Activated CD8-positive, alpha-beta memory T cell treated with anti-CD3 and anti-CD28 coated beads, Interleukin-2, amount 50 U/mL, for 24 hours (primary cell): Measurements from ENCODE around the gene ITSN1.
"Not testable (repeated sequence)": the region's sequence is repeated elsewhere in the genome, so short reads cannot be mapped to it uniquely, and the experiment has no call there.

Experiments used
- DNase-seq: peaks from one replicate; pipeline ENCODE4 v3.0.0-alpha.2; 2020; ENCODE audit errors: extremely low read depth

Gene ITSN1

DNA sequence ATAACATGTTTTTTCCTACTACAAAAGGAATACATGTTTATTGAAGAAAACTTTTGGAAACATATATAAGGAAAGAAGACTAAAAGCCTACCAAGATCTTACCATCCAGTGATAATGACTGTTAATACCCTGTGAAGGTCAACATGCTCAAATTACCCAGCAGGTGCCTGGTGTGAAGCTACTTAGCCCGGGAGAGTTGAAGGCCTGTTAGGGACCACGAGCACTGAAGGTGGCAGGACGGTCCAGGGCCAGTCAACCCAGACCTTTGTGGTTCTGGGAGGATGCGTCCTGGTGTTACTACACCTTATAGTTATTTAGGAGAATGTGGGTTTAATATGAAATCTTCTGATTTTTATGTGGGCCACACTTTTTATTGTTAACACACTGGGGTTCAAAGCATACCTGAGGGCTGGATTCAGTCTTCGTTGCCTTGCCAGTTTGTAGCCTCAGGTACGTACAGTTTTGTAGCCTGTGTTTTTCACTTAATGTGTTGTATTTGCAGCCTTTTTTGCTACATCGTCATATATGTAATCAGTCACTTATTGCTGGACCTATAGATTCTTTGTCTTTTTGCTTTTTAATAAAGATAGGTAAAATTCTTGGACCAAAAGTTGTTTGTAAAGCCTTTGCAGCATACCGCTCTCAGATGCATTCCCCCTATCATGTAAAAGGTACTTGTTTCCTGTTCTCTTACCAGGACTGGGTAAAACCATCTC is 9.8 kb downstream of the ITSN1 start:
- DNase-seq = no peak

- no peak for DNase-seq
These were observed 12.1 kb downstream of the ITSN1 start for GRCh38 chr21:33654412-33654811.

GRCh38 chr21:33655588-33656221 is 13.4 kb downstream of the ITSN1 start:
- DNase-seq = no peak

DNA sequence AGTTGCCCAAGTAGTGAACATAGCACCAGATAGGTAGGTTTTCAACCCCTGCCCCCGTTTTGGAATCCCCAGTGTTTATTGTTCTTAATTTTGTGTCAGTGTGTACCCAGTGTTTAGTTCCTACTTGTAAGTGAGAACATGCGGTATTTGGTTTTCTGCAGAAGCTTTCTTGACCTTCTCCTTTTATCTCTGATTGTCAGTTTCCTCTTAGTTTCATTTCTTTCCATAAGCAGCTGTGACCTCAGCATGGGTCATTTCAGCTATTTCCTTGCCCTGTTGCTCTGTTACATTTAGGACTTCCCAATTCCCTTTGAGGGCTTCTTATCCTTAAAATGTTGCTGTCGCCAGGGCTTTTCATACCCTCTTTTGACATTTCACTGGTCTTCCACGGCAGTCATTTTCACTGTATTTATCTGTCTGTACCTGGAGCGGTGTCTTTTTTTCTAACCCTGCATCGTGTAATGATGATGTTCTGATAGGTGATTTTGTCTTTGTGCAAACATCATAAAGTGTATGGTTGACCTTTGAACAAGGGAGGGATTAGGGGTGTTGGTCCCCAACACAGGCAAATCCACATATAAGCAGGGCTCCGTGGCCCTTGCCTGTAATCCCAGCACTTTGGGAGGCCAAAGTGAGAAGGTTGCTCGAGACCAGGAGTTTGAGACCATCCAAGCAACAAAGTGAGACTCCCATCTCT is 15.0 kb downstream of the ITSN1 start:
- DNase-seq = no peak

- DNase-seq = no peak
These were observed 16.7 kb downstream of the ITSN1 start for GRCh38 chr21:33658919-33659567.

DNA sequence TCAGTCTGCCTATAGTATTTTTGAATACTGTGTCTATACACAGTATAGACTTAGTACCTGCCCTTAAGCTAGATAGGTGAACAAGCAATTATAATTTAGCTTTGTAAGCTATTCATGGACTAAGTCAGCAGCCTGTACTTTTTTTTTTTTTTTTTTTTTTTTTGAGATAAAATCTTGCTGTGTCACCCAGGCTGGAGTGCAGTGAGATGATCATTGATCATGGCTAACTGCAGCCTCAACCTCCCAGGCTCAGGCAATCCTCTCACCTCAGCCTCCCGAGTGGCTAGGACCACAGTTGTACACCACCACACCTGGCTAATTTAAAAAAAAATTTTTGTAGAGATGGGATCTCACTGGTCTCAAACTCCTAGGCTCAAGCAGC is 17.3 kb downstream of the ITSN1 start:
- DNase-seq = no peak

DNA sequence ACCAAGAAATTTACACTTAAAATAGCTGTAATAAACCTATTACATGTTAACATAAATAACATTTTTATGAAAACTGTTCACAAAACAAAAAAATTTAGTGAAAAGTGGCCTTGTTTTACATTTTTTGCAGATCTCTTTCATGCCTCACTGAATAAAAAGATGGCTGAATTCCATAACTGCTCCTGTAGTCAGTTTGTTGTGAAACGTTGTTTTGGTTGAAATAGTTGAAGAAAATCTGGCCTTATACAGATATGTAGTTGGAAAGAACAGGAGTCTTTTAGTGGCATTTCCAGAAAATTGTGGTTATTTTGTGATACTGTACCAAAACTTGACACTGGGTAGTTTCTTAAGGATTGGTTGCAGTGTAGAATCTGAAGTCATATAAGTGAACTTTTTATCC is 18.1 kb downstream of the ITSN1 start:
- DNase-seq = no peak

DNA sequence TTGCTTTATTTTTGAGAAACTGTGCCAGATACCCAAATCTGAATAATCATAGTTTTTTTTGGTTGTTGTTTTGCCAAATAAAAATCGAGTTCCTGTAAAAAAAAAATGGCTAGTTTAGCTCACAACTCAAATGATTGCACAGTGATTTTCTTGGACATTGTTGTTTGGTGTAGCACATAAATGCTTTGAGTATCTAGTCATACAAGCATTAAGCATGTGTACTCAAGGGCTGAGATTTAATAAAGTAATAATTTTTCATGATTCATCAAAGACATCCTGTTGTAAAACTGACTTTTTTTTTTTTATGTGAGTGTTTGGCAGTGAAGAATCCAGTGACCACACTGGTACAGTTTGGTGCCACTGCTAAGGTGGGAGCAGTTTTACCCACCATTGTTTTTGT is 18.8 kb downstream of the ITSN1 start:
- DNase-seq = no peak

GRCh38 chr21:33662046-33662445 is 19.7 kb downstream of the ITSN1 start:
- DNase-seq = no peak

- DNase-seq = no peak
These were observed 20.9 kb downstream of the ITSN1 start for GRCh38 chr21:33663241-33663640.

DNA sequence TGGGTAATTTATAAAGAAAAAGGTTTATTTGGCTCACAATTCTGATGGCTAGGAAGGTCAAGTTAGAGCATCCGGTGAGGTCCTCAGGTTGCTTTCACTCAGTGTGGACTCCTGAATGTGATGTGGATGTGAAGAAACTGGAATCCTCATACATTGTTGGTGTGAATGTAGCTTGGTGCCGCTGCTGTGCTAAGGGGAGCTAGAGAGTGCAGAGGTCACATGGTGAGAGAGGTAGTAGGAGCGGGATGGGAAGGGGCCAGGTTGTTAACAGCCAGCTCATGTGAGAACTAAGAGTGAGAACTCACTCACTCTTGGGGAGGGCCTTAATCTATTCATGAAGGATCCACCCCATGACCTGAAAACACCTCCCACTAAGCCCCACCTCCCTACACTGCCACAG is 21.8 kb downstream of the ITSN1 start:
- DNase-seq = no peak

- no peak for DNase-seq
These were observed 23.9 kb downstream of the ITSN1 start for GRCh38 chr21:33666153-33666552.

- no peak for DNase-seq
These were observed 25.3 kb downstream of the ITSN1 start for GRCh38 chr21:33667636-33668035.

GRCh38 chr21:33668180-33668579 is 25.9 kb downstream of the ITSN1 start:
- DNase-seq = no peak

DNA sequence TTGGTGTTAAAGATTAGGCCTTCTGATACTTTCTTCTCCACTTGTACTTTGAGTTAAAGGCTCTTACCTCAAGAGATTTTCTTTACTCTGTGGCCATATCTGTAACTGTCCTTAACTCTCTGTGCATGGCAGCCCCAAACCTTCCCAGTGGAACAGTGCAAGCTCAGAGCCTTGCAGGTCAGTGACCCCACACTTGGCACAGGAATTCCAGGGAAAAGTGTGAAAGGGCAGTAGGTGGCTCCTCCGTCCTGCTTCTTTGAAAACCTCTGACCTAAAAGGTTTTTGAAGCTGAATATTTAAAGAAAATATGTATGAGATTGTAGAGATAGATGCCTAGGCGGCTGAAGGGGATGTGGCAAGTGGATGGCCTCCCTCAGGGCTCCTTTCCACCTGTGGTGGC is 26.3 kb downstream of the ITSN1 start:
- no peak for DNase-seq

- DNase-seq = no peak
These were observed 28.0 kb downstream of the ITSN1 start for GRCh38 chr21:33670076-33670978.

GRCh38 chr21:33673473-33673872 is 31.2 kb downstream of the ITSN1 start:
- no peak for DNase-seq

GRCh38 chr21:33674226-33674625 is 31.9 kb downstream of the ITSN1 start:
- no peak for DNase-seq

GRCh38 chr21:33676666-33677065 is 34.4 kb downstream of the ITSN1 start:
- not testable (repeated sequence) for DNase-seq

DNA sequence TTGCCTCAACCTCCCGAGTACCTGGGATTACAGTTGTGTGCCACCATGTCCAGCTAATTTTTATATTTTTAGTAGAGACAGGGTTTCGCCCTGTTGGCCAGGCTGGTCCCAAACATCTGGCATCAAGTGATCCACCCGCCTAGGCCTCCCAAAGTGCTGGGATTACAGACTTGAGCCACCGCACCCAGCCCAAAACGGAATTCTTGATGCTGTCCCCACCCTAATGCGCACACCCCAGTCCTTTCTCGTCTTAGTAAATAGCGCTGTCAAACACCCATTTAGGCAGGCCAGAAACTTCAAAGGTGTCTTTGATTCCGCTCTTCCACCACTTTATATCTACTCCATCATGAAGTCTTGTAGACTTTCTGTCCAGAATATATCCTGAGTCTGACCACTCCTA is 35.1 kb downstream of the ITSN1 start:
- DNase-seq = no peak

DNA sequence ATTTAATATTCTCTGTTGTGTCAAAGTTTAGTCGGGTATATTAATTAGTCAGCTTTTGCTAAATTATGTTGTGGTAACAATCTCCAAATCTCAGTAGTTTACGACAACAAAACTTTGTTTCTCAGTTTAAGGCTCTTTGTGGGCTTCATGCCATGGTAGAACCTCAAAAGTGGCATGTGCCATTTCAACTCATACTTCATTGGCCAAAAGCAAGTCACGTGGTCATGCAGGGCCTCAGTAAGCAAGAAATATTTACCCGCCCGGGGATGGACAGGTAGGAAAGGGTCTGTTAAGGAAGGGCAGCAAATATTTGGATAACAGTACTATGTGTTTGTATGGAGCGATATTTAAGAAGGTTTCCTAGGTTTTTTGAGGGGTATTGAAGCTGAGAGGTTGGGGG is 38.6 kb downstream of the ITSN1 start:
- DNase-seq = no peak
